NCI-H524 (cell line): Measurements from ENCODE around the gene TNFAIP8L3.
"Not testable (repeated sequence)": the region's sequence is repeated elsewhere in the genome, so short reads cannot be mapped to it uniquely, and the experiment has no call there.

Experiments
- DNase-seq, 2 experiments: peaks; one replicate each; lab custom pipeline; 2025; lab: John Stamatoyannopoulos, UW

The TNFAIP8L3 gene

DNA sequence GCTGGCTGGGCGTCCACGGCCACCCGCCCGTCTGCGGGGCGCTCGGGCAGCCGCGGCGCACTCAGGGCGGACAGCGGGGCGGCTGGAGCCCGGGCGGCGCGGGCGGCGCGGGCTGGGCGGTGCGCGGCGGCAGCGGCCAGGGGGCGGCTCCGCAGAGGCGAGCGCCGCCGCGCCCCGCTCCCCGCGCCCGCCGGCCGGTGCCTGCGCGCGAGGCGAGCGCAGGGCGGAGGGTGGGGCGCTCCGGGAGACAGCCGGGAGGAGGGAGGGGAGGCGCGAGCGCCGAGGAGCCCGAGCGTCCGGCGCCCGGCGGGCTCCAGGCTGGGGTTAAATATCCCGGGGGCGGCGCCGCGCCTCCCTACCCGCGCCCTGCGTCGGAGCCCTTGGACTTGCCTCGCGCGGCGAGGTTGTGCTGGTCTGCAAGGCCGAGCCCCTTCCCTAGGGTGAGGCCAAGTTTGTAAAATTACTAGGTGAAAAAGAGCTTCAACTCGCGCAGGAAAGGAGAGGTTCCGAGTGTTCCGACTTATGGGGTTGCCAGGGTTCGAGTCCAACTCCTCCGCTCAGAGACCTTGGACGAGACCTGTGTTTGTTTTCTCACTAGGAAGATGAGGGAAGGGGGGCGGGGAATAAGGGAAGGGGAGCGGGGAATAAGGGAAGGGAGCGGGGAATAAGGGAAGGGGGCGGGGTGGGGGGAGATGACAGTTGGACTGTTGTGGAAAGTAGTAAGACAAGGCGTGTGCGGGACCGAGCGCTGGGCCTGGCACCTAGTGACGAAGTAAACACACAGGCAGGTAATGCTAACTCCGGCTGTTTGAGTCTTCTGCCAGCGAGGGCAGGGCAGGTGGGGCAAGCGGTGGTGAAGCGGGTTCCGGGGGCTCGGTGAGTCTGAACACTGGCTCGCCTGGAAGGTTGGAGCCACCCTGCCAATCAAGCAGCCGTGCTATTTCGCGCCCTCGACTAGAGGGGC, at the start of gene TNFAIP8L3:
TSS of gene TNFAIP8L3 (minus strand) at position 301 of the 964 bp plus-strand sequence. CDS start 311 bp downstream, outside the sequence.
- peak in 1 of 2 experiments; percentile 36 for DNase-seq

DNA sequence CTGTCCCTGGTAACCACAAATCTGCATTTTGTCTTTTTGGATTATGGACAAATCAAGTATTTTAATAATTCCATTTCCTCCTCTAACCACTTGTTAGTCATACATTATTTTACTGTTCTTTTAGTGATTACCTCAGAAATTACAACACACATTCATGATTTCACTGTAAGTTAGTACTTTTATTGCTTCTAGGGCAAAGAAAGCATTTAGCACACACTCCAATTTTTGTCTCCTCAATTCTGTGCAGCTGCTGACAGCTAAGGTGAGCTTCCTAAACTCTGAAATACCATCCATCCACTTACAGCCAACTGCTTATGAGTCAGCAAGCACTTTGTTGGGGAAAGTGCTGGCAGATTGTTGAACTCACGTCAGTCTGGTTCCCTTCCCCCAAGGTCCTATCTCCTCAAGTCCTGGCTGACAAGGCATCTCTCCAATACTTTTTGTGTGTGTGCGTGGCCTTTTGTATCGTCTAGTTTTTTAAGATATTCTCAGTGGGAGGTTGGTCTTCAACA, 49.4 kb upstream of the TNFAIP8L3 start:
- no peak for DNase-seq

DNA sequence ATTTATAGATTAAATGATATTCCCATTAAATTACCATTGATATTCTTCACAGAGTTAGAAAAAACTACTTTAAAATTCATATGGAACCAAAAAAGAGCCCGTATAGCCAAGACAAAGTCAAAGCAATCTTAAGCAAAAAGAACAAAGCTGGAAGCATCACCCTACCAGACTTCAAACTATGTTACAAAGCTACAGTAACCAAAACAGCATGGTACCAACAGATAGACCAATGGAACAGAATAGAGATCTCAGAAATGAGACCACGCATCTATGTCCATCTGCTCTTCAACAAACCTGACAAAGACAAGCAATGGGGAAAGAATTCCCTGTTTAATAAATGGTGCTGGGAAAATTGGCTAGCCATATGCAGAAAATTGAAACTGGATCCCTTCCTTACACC, 45.6 kb upstream of the TNFAIP8L3 start:
- DNase-seq = not testable (repeated sequence)

GRCh38 chr15:51139091-51139490, 44.4 kb upstream of the TNFAIP8L3 start:
- no peak for DNase-seq

GRCh38 chr15:51137880-51138430, 43.2 kb upstream of the TNFAIP8L3 start:
- no peak for DNase-seq

GRCh38 chr15:51137024-51137423, 42.3 kb upstream of the TNFAIP8L3 start:
- DNase-seq = no peak

GRCh38 chr15:51135276-51135675, 40.6 kb upstream of the TNFAIP8L3 start:
- no peak for DNase-seq

DNA sequence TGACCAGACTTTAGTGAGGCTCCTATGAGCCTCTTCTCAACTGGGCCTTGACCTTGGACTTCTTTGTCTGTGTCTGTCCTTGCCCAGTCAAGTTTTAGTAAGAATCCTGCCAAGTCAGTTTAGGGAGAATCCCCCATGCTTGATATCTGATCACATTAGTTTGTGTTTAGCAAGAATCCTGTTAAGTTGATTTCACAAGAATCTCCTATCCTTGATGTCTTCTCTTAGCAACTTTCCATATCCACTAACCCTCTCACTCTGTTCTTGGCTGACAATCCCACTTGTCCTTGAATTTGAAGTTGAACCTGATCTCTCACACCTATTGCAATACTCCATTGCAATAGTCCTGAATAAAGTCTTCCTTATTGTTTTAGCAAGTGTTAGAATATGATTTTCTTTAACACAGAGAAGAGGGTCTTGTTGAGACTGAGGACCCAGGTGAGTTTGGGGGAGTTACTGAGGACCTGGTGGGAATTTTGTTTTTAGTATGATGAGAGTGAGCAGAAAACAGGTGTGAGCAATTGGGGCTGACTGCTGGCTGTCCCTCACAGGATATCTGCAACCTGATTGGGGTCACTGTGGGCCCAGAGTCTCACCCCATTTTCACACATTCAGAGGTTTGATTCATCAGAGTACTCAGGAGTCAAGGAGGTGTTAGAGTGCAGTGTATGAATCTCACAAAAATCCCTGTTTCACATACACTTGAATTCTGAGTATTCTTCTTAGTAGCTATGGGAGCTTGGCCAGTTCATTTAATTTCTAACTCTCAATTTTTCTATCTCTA, 39.9 kb upstream of the TNFAIP8L3 start:
- no peak for DNase-seq

GRCh38 chr15:51133140-51133765, 38.5 kb upstream of the TNFAIP8L3 start:
- peak in 1 of 2 experiments; percentile 34 for DNase-seq

- no peak for DNase-seq
Observed at GRCh38 chr15:51132384-51133139, 37.9 kb upstream of the TNFAIP8L3 start.

DNA sequence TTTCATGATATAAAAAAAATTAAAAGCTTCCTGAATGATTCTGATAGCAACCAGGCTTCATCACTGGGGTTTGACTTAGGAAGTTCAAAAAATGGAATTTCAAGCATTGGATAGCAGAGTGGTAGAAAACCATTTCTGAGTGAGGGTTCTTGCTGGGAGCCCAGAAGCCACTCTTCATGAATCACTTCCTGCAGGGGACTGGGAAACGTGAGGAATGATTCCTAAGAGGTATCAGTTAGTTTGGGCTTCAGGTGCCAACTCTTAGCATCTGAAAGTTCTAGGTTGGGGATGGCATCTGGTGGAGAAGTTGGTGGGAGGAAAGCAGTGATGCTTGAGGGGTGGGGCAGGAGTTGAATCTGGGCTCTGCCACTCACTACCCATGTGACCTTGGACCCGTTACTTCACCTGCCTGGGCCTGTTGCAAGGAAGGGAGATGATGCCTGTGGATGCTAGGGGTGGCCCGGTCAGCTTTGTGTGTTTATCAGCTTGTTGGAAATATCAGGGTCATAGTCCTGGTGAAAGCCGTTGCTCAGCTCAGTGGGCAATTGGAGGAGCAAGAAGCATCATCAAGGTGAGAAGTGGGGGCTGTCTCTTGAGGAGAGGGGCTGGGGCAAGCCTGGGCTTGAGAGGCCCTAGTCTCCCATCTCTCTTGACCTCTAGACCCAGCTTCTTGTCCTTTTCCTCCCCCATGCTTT, 37.0 kb upstream of the TNFAIP8L3 start:
- DNase-seq = no peak

- DNase-seq = peak in 1 of 2 experiments; percentile 9
Observed at GRCh38 chr15:51130344-51130743, 35.6 kb upstream of the TNFAIP8L3 start.

DNA sequence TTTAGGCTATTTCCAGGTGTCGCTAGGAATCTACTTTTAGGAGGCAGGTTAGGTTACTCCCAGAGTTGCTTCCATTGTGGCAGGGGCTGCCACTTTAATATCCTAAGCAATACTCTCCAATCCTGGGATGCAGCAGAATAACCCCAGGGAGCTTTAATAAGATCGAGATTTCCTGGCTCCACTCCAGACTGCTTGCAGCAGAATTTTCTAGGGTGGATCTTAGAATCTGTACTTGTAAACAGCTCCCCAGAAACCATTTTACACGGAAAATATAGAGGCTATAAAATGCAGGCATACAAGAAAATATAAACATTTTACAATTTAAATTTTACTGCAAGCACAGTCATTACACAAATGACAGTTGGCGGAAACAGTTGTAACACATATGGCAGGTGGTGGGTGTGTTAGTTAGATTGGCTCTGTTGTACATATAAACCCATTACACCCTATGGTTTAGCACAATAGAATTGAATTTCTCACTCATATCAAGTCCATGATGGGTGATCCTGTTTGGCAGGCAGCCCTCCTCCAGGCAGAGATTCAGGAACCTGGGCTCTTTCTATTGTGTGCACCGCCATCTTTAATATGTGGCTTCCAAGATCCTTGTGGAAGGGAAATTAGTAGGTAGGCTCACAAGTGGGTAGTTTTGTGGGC, 35.0 kb upstream of the TNFAIP8L3 start:
- DNase-seq = peak in 1 of 2 experiments; percentile 54

GRCh38 chr15:51128701-51129100, 34.0 kb upstream of the TNFAIP8L3 start:
- no peak for DNase-seq

GRCh38 chr15:51126842-51127241, 32.1 kb upstream of the TNFAIP8L3 start:
- DNase-seq = no peak

GRCh38 chr15:51123002-51123401, 28.3 kb upstream of the TNFAIP8L3 start:
- DNase-seq = not testable (repeated sequence)

GRCh38 chr15:51121631-51122225, 27.0 kb upstream of the TNFAIP8L3 start:
- DNase-seq = no peak

DNA sequence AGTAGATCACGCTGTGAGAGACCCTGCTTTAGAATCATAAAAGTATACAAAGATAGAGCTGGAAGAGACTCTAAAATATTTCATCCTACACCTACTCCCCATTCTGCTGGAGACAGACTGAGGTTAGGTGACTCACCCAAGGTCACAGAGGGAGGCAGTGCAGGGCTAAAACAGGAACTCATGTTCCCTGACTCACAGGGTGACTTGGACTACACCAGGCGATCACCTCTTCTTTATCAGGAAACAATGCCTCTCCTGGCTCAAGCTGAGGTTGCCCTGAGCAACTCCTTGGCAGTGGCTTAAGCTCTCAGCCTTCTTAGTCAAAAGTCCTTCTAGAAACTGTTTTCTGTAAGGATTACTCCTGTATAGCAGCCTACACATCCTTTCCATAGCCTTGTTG, 26.4 kb upstream of the TNFAIP8L3 start:
- no peak for DNase-seq

- no peak for DNase-seq
Observed at GRCh38 chr15:51119120-51119519, 24.4 kb upstream of the TNFAIP8L3 start.
